SH-SY5Y (cell line): ENCODE measurements around the gene SLC44A5.

ENCODE experiments used
- GATA2 ChIP-seq: IDR thresholded peaks from 2 replicates; pipeline ENCODE4 v1.6.1; 2011; ENCODE audit warnings: mild to moderate bottlenecking, low read depth, low read length
- GATA3 ChIP-seq: IDR thresholded peaks from 2 replicates; pipeline ENCODE4 v1.6.1; 2011; ENCODE audit warnings: low read depth, mild to moderate bottlenecking, low read length, moderate library complexity

The SLC44A5 gene

DNA sequence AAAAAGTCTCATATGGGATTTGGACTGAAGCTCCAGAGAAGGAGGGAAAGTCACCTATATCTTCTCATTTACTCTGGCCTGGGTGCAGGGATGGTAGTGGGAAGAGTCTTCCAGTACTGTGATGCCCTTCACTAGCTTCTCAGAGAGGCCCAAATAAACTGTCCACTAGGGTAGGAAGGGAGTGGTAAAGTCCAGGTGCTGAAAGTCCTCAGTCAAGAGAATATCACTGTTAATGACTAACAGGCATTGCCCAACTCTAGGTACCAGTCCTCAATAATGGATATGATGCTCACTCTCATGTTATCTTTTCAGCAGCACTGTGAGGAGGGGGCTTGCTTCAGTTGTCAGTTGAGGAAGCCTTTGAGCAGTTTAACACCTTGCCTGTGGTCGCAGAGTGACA, 412.8 kb downstream of the SLC44A5 start:
- no peak for TF ChIP-seq GATA2
- no peak for TF ChIP-seq GATA3

DNA sequence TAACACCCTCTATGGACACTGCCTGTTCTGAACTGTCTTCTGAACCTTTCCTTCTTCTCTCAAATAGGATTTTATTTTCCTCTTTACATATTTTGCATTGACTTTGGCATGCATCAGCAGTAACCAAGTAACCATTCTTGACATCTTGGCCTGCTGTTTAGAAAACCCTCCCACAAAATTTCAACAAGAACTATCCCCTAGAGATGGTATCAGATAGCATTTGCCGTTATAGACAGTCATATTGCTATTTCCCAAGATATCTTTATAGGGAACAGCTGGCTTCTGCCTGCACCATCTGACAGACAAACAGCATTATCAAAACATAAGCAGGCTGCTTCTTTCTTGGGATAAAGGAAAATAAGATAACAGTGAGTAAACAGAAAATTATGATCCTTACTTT, 422.0 kb downstream of the SLC44A5 start:
- TF ChIP-seq GATA3 (peak; percentile 68), GATA2 (peak; percentile 49; the same call in 1 of the 2 replicates)

DNA sequence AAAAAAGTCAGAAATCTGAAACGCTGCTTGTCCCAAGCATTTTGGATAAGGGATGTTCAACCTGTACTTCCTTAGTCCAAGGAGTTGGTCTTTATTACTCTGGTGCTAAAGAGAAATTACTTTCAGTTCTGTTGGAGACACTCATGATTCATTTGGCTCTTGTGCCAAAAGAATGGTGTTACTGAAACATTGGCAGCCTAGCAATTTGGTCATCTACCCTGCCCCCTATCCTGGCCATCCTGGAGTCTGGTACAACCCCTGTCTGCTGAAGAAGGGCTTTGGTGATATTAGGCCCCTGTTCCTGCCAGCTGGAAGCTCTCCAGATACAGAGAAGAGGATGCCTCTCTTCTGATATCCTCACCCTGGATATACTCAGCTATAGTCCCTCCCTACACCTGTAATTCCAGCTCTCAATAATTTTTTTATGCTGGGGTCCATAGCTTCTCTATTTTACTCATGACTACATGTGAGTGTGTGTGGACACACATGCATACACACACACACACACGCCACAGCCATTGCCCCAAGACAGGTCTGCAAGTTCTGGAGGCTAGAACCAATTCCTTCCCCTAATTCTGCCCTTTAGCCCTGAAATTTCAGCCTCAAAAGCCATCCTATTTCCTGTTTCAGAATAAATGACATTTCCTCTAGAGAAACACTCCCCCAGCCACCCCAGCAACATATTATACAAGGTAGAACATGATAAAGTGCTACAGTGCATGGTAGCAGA, 436.7 kb downstream of the SLC44A5 start:
- no peak for TF ChIP-seq GATA3

DNA sequence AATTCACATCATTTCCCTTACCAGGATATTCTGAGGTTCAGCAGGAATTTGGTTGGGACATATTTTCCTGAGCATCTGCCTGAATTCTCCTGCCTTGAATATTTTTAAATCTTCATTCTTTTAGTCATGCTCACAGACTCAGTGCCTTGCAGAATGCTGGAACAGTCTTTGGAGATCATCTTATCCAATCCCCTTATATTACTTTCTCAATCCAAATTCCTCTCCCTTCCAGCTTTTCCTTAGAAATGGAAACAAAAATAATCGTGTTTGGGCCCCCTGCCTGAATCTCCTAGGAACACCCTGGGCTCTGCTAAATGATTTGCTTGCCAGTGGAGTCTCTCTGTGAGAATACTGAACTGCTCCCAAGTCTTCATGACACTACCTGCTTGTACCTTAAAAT, 438.4 kb downstream of the SLC44A5 start:
- no peak for TF ChIP-seq GATA2

DNA sequence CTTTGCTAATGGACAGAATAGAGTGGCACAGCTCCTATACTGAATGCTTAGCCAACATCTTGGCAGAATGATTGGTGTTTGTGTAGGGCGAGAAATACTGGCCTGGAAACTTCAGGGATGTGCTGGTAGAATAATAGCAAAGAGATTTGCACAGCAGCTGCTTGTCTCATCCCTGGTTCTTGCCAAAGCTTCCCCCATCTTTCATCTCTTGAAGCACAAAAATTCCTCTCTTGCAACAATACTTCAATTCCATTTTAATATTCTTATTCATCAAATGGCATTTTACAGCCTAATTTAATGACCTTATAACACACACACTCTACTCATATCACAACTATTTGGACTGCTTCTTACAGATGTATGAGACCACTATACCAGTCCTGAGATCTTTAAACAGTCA, 439.0 kb downstream of the SLC44A5 start:
- TF ChIP-seq GATA3 (no peak), GATA2 (no peak)

DNA sequence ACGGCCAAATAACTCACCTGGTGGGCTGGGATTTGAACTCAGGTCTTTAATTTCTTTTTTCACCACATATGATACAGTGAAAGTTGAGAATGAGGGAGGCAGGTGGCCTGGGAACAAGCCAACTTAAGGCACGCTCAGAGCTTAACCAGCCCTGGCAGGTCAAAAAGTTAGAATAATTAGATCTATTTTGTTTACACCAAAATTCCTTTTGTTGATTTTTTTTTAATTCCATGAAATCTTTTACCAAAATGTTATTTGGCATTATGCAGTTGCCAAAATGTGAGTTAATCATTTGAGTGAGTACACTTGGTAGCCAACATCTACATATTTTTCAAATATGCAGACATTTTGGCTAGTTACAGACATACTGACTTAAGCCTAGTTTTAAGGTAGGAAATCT, 439.9 kb downstream of the SLC44A5 start:
- TF ChIP-seq GATA3 (no peak), GATA2 (no peak)

DNA sequence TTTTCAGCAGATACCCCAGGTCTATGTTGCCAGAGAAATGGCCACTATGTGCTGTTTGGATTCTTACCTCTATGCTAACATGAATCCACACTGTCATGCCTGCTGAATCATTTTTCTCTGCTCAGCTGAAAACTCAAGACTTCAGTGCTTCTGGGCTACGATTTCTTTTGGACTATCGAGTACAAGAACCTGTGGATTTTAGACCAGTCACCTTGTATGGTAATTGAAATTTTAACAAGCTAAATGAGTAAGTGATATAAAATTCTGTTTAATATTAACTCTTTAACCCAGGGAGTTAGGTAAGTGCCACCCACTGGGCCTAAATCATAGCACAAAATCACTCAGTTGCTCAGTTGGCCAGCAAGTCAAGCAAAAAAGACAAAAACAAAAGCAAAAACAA, 440.9 kb downstream of the SLC44A5 start:
- TF ChIP-seq GATA3 (no peak), GATA2 (no peak)

DNA sequence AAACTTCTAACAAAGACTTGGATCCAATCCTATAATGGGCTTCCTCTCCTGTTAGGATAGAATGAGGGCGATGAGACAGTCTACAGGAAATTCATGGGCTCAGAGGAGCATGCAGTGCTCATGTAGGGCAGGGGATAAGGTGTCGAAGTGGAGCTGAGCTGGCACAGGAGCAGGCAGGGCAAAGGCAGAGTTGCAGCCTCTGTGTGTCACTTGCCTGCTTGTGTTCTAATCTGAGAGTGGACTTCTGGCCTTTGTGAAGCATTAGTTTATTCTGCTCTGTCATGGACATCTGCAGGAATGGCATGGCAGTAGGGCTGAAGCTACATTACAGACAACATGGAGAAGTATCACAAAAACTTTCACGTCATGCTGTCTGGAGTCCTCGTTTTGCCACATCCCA, 444.1 kb downstream of the SLC44A5 start:
- no peak for TF ChIP-seq GATA3
- TF ChIP-seq GATA2 = no peak

DNA sequence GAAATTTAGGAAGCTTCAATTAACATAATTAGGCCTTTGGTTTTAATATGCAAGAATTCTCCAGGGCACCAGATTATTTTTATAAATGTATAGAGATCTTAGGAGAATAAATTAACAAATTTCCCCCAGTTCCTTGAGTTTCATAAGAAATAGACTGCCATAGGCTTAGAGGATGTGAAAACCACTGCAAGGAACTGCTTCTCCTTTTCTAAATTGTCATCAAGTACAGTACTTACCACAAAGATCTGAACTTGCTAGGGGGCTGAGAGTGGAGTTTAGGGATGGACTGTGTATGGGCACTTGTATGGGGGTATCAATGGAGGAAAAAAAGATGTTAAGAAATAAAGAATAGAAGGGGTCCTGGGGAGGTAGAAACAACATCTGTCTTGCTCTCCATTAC, 445.6 kb downstream of the SLC44A5 start:
- TF ChIP-seq GATA2 (no peak), GATA3 (no peak)

DNA sequence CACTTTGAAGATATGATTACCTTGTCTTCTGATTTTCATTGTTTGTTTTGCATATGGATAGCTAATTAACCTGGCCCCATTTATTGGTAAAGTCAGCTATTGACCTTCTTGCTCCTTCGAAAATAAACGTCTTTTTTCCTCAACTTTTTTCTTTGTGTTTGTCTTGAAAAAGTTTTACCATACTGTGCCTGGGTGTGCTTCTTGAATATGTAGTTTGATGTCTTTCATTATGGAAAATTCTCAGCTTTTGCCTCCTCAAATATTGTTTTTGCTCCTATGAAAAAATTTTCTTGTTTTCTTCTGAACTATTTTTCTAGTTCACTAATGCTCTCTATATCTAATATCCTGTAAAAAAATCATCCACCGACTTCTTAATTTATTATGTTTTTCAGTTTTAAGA, 451.8 kb downstream of the SLC44A5 start:
- TF ChIP-seq GATA3 (no peak), GATA2 (no peak)
